IMR-90 (cell line): ENCODE results near the gene RAB1B. TPM values are rescaled to one million over a fixed set of nuclear protein-coding genes. Genes with fewer than 3 reads are reported as not detected.
A peak's percentile ranks its signal among the peaks of the same experiment; 100 is the strongest.

Source experiments
- ATAC-seq: fragments of 200-7000 bp; cut with Tn5 transposase; 2 replicates; pipeline ENCODE4 v1.9.1; 2020; ENCODE audit warnings: low read depth, mild to moderate bottlenecking, moderate library complexity
- BruUV-seq: library from RNA; stranded (reverse); fragments of 400-500 nt; replicated peaks from 2 replicates; lab custom pipeline; 2021; lab: Mats Ljungman, UMichigan
- CTCF ChIA-PET: fragments of 300-600 bp; formaldehyde crosslinking; extraction: SDS; loops from one replicate; lab custom pipeline; 2021; ENCODE audit warnings: antibody characterized with exemption; lab: Yijun Ruan, JAX
- POLR2A ChIA-PET: fragments of 300-600 bp; sonication (Branson Sonifier 250); formaldehyde crosslinking; loops from one replicate; lab custom pipeline; 2022; ENCODE audit warnings: antibody characterized with exemption; ENCODE audit not compliant: unreplicated experiment; lab: Charles Lee
- DNase-seq: peaks from one replicate; pipeline ENCODE4 v3.0.0; 2013
- H2AFZ ChIP-seq: replicated peaks from 2 replicates; pipeline ENCODE3; 2013; ENCODE audit warnings: low read length, mild to moderate bottlenecking; ENCODE audit not compliant: poor library complexity
- H2AK5ac ChIP-seq: 2 replicates; pipeline ENCODE4 v1.6.1; 2013; ENCODE audit warnings: low read depth, low read length, inconsistent platforms
- H2AK9ac ChIP-seq: replicated peaks from 2 replicates; pipeline ENCODE3; 2013; ENCODE audit warnings: mild to moderate bottlenecking, low read depth, low read length, moderate library complexity; ENCODE audit not compliant: poor library complexity
- H2BK120ac ChIP-seq: 2 replicates; pipeline ENCODE4 v1.6.1; 2013; ENCODE audit warnings: low read depth, low read length, inconsistent platforms
- H2BK15ac ChIP-seq: 3 replicates; pipeline ENCODE4 v1.6.1; 2013; ENCODE audit warnings: low read depth, low read length, inconsistent platforms
- H2BK20ac ChIP-seq: 2 replicates; pipeline ENCODE4 v1.6.1; 2013; ENCODE audit warnings: low read depth, mild to moderate bottlenecking, inconsistent platforms, low read length, moderate library complexity
- H2BK5ac ChIP-seq: 2 replicates; pipeline ENCODE4 v1.6.1; 2013; ENCODE audit warnings: mild to moderate bottlenecking, low read depth, low read length, inconsistent platforms; ENCODE audit not compliant: poor library complexity, severe bottlenecking
- H3K14ac ChIP-seq: replicated peaks from 2 replicates; pipeline ENCODE4 v1.6.1; 2013; ENCODE audit warnings: low read depth, low read length, inconsistent platforms
- H3K18ac ChIP-seq: 2 replicates; pipeline ENCODE4 v1.6.1; 2013; ENCODE audit warnings: low read depth, low read length, control low read depth
- H3K23ac ChIP-seq: 2 replicates; pipeline ENCODE4 v1.6.1; 2013; ENCODE audit warnings: low read depth, low read length, inconsistent platforms
- H3K27ac ChIP-seq: 2 replicates; pipeline ENCODE4 v1.5.1; 2013; ENCODE audit warnings: mild to moderate bottlenecking, control low read depth, low read length; ENCODE audit not compliant: insufficient read depth
- H3K27me3 ChIP-seq: 2 replicates; pipeline ENCODE4 v1.6.1; 2013; ENCODE audit warnings: low read length; ENCODE audit not compliant: control insufficient read depth, insufficient read depth
- H3K36me3 ChIP-seq: 2 replicates; pipeline ENCODE4 v1.6.1; 2013; ENCODE audit warnings: low read length, mixed read lengths; ENCODE audit not compliant: control insufficient read depth, insufficient read depth
- H3K4ac ChIP-seq: 2 replicates; pipeline ENCODE4 v1.6.1; 2013; ENCODE audit warnings: low read depth, low read length, inconsistent platforms
- H3K4me1 ChIP-seq: 2 replicates; pipeline ENCODE4 v1.6.1; 2013; ENCODE audit warnings: low read length, mixed read lengths; ENCODE audit not compliant: control insufficient read depth, insufficient read depth
- H3K4me2 ChIP-seq: 2 replicates; pipeline ENCODE4 v1.6.1; 2013; ENCODE audit warnings: low read depth, mild to moderate bottlenecking, control low read depth, low read length, moderate library complexity
- H3K4me3 ChIP-seq: 2 replicates; pipeline ENCODE4 v1.5.1; 2013; ENCODE audit warnings: low read depth, mild to moderate bottlenecking, control low read depth, low read length, moderate library complexity; ENCODE audit not compliant: insufficient read depth
- H3K56ac ChIP-seq: 2 replicates; pipeline ENCODE4 v1.6.1; 2013; ENCODE audit warnings: low read length, inconsistent platforms; ENCODE audit not compliant: insufficient read depth; ENCODE audit errors: extremely low read depth
- H3K79me1 ChIP-seq, 2 experiments: 2 replicates each; pipeline ENCODE4 v1.6.1; 2013; ENCODE audit warnings: low read length in 2 of 2, inconsistent platforms in 1 of 2, low read depth in 1 of 2
- H3K9ac ChIP-seq: 2 replicates; pipeline ENCODE4 v1.6.1; 2013; ENCODE audit warnings: low read depth, low read length, control low read depth
- H3K9me1 ChIP-seq: 2 replicates; pipeline ENCODE4 v1.6.1; 2013; ENCODE audit warnings: low read length, inconsistent platforms; ENCODE audit not compliant: insufficient read depth
- H3K9me3 ChIP-seq: 2 replicates; pipeline ENCODE4 v1.6.1; 2013; ENCODE audit warnings: low read length; ENCODE audit not compliant: control insufficient read depth, insufficient read depth
- H4K20me1 ChIP-seq: 2 replicates; pipeline ENCODE4 v1.6.1; 2013; ENCODE audit warnings: low read length, inconsistent platforms; ENCODE audit not compliant: insufficient read depth
- H4K5ac ChIP-seq: 2 replicates; pipeline ENCODE4 v1.6.1; 2013; ENCODE audit warnings: mild to moderate bottlenecking, low read depth, low read length, control low read depth
- H4K8ac ChIP-seq, 2 experiments: 2 replicates each; pipeline ENCODE4 v1.6.1; 2013; ENCODE audit warnings: low read depth in 2 of 2, low read length in 2 of 2, control low read depth in 1 of 2, inconsistent platforms in 1 of 2
- H4K91ac ChIP-seq: 2 replicates; pipeline ENCODE4 v1.6.1; 2013; ENCODE audit warnings: low read depth, low read length, inconsistent platforms; ENCODE audit not compliant: insufficient read depth
- BHLHE40 ChIP-seq: fragments of 150-350 bp; IDR thresholded peaks from 2 replicates; pipeline ENCODE4 v1.6.1; 2016; ENCODE audit warnings: mild to moderate bottlenecking, low read depth, low read length
- CEBPB ChIP-seq: IDR thresholded peaks from 2 replicates; pipeline ENCODE4 v1.6.1; 2012; ENCODE audit warnings: low read depth, low read length, improper control_type of control experiment
- CHD1 ChIP-seq: IDR thresholded peaks from 2 replicates; pipeline ENCODE4 v1.6.1; 2012; ENCODE audit warnings: low read depth, low read length, improper control_type of control experiment
- CTCF ChIP-seq: conservative IDR thresholded peaks from 2 replicates; pipeline ENCODE4 v1.5.1; 2012; ENCODE audit warnings: mild to moderate bottlenecking, low read depth, low read length, improper control_type of control experiment
- FOS ChIP-seq: fragments of 150-350 bp; IDR thresholded peaks from 2 replicates; pipeline ENCODE4 v1.6.1; 2016; ENCODE audit warnings: low read depth, low read length
- MAFK ChIP-seq: IDR thresholded peaks from 2 replicates; pipeline ENCODE4 v1.6.1; 2012; ENCODE audit warnings: low read depth, low read length, improper control_type of control experiment
- MAZ ChIP-seq: IDR thresholded peaks from 2 replicates; pipeline ENCODE4 v1.6.1; 2012; ENCODE audit warnings: low read depth, mild to moderate bottlenecking, low read length, improper control_type of control experiment, moderate library complexity, borderline replicate concordance
- MXI1 ChIP-seq: IDR thresholded peaks from 2 replicates; pipeline ENCODE4 v1.6.1; 2012; ENCODE audit warnings: low read depth, mild to moderate bottlenecking, low read length, moderate library complexity, borderline replicate concordance
- NFE2L2 ChIP-seq: fragments of 150-350 bp; IDR thresholded peaks from 2 replicates; pipeline ENCODE4 v1.6.1; 2016; ENCODE audit warnings: low read depth, mild to moderate bottlenecking, low read length
- POLR2A ChIP-seq: IDR thresholded peaks from 2 replicates; pipeline ENCODE4 v1.6.1; 2012; ENCODE audit warnings: mild to moderate bottlenecking, low read depth, low read length
- RAD21 ChIP-seq: IDR thresholded peaks from 2 replicates; pipeline ENCODE4 v1.6.1; 2012; ENCODE audit warnings: low read length, improper control_type of control experiment
- RCOR1 ChIP-seq: IDR thresholded peaks from 2 replicates; pipeline ENCODE4 v1.6.1; 2012; ENCODE audit warnings: mild to moderate bottlenecking, low read length, improper control_type of control experiment; ENCODE audit not compliant: insufficient replicate concordance
- RFX5 ChIP-seq: IDR thresholded peaks from 2 replicates; pipeline ENCODE4 v1.8.0; 2012; ENCODE audit warnings: low read depth, mild to moderate bottlenecking, low read length, moderate library complexity
- SMC3 ChIP-seq: fragments of 150-350 bp; IDR thresholded peaks from 2 replicates; pipeline ENCODE4 v1.6.1; 2016; ENCODE audit warnings: low read depth, mild to moderate bottlenecking, antibody characterized with exemption, low read length, moderate library complexity
- WGBS, 2 experiments: methylation state at CpG; one replicate each; pipeline versions ENCODE4 v1.1.5 to v1.1.7; 2013; ENCODE audit warnings: missing lambda C conversion rate in 2 of 2; ENCODE audit not compliant: insufficient read length in 1 of 2; ENCODE audit errors: extremely low coverage in 2 of 2; 5-methylcytosine and 5-hydroxymethylcytosine counted together
- dilution Hi-C: fragments of 300-500 bp; cut with HindIII; formaldehyde crosslinking; loops from one replicate; pipeline ENCODE4 v1.14.3; 2018; ENCODE audit warnings: low sequenced_read_pairs; ENCODE audit not compliant: unreplicated experiment
- in situ Hi-C: fragments of 300-500 bp; cut with MboI; formaldehyde crosslinking; loops from 3 replicates; pipeline ENCODE4 v1.14.3; 2019; ENCODE audit warnings: low sequenced_read_pairs, inconsistent platforms, mixed read lengths
- intact Hi-C: fragments of 100-400 bp; cut with micrococcal nuclease; formaldehyde crosslinking; loops from 2 replicates; pipeline ENCODE4 v1.10.0; 2022
- polyA plus RNA-seq, 3 experiments: library from polyadenylated mRNA; depleted of rRNA; stranded (reverse); fragments of >200 nt; gene quantifications; 2 replicates each; pipeline ENCODE4 v1.2.3, GENCODE V29; 2012; ENCODE audit warnings: low replicate concordance in 1 of 3
- total RNA-seq: library from RNA; depleted of rRNA; stranded (reverse); fragments of >200 nt; gene quantifications from 2 replicates; pipeline ENCODE4 v1.2.3, GENCODE V29; 2012
- TF ChIP-seq, protein P1 (sequence below): fragments of 150-350 bp; IDR thresholded peaks from 2 replicates; pipeline ENCODE4 v1.6.1; 2017; ENCODE audit warnings: mild to moderate bottlenecking, antibody characterized with exemption, low read length, low read depth
- TF ChIP-seq, protein P2 (sequence below): fragments of 150-350 bp; IDR thresholded peaks from 2 replicates; pipeline ENCODE4 v1.6.1; 2016; ENCODE audit warnings: low read depth, mild to moderate bottlenecking, low read length, moderate library complexity, borderline replicate concordance

RAB1B gene
- total and polyA plus RNA-seq, 2 of the 4 experiments (the other 2 are of a cell fraction), result 83.7 to 248 TPM

DNA sequence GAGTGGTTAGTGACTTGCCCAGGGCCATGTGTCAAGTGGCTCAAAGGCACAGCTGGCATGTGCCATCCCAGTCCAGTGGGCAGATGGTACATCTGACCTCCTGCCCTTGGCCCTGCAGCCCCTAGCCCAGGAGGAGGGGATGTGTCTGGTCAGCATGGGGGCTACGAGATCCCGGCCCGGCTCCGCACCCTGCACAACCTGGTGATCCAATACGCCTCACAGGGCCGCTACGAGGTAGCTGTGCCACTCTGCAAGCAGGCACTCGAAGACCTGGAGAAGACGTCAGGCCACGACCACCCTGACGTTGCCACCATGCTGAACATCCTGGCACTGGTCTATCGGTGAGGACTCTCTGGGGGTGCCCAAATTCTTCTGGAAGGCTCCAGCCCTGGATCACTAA, 5.7 kb upstream of the RAB1B start:
- in situ Hi-C loops (no loop called here), dilution Hi-C loops (no loop called here), intact Hi-C loops (no loop called here)
- Histone ChIP-seq H3K18ac (no peak overlapping the region), H3K9me3 (no peaks in the 10 kb centered on the region), H3K9me1 (no peaks in the 10 kb centered on the region; the same call in 1 of the 2 replicates), H2AK5ac (no peak overlapping the region), H4K8ac (no peak overlapping the region), H2BK5ac (no peak overlapping the region), H2BK20ac (no peak overlapping the region), H4K91ac (no peak overlapping the region), H4K20me1 (peaks cover 25% of the 10 kb centered on the region), H3K27me3 (no peaks in the 10 kb centered on the region), H3K36me3 (peaks cover 50% of the 10 kb centered on the region), H3K14ac (no peak overlapping the region), H3K79me1 (peaks cover 21 to 51% of the 10 kb centered on the region in 2 experiments), H4K5ac (no peak overlapping the region), H3K4me2 (no peak overlapping the region), H2AK9ac (peak overlapping the region; percentile 43), H3K4me3 (no peak overlapping the region), H3K9ac (no peak overlapping the region), H3K4ac (no peak overlapping the region), H3K23ac (no peak overlapping the region), H3K56ac (no peak overlapping the region), H2BK15ac (no peak overlapping the region), H3K27ac (no peak overlapping the region), H2BK120ac (no peak overlapping the region), H2AFZ (no peak overlapping the region), H3K4me1 (peaks cover 8% of the 10 kb centered on the region; the same call in 1 of the 2 replicates)
- WGBS, 2 experiments, result 94% methylated on average over 8 of the region's 12 CpGs; no CpG with 5 or more reads in 1 of the 2 experiments
- ChIA-PET POLR2A (no interaction called here), CTCF (no interaction called here)
- ATAC-seq (no peak), DNase-seq (no peak)
- no peak for TF ChIP-seq RCOR1
- no peak for TF ChIP-seq RFX5
- no peak for TF ChIP-seq RAD21
- TF ChIP-seq POLR2A, result no peak
- no peak for TF ChIP-seq MXI1
- TF ChIP-seq SMC3, result no peak
- TF ChIP-seq, protein P1, sequence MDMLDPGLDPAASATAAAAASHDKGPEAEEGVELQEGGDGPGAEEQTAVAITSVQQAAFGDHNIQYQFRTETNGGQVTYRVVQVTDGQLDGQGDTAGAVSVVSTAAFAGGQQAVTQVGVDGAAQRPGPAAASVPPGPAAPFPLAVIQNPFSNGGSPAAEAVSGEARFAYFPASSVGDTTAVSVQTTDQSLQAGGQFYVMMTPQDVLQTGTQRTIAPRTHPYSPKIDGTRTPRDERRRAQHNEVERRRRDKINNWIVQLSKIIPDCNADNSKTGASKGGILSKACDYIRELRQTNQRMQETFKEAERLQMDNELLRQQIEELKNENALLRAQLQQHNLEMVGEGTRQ, result no peak
- TF ChIP-seq FOS, result no peak
- TF ChIP-seq CHD1, result no peak
- TF ChIP-seq, protein P2, sequence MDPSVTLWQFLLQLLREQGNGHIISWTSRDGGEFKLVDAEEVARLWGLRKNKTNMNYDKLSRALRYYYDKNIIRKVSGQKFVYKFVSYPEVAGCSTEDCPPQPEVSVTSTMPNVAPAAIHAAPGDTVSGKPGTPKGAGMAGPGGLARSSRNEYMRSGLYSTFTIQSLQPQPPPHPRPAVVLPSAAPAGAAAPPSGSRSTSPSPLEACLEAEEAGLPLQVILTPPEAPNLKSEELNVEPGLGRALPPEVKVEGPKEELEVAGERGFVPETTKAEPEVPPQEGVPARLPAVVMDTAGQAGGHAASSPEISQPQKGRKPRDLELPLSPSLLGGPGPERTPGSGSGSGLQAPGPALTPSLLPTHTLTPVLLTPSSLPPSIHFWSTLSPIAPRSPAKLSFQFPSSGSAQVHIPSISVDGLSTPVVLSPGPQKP, result no peak
- no peak for TF ChIP-seq NFE2L2
- no peak for TF ChIP-seq CEBPB
- no peak for TF ChIP-seq MAFK
- TF ChIP-seq CTCF, result no peak
- no peak for TF ChIP-seq BHLHE40
- TF ChIP-seq MAZ, result no peak
- BruUV-seq, result no TSS peak
